RWPE1 (cell line): Measurements from ENCODE around the gene GYG2.

Experiments
- CTCF ChIA-PET: fragments of 350-600 bp; sonication (Branson Sonifier 250); formaldehyde crosslinking; extraction: SDS; loops from one replicate; lab custom pipeline; 2021; lab: Yijun Ruan, JAX
- POLR2A ChIA-PET: fragments of 400-600 bp; formaldehyde crosslinking; extraction: SDS; loops from one replicate; lab custom pipeline; 2020; ENCODE audit warnings: antibody characterized with exemption; ENCODE audit not compliant: low non-redundant PET; lab: Yijun Ruan, JAX
- DNase-seq: peaks from one replicate; pipeline ENCODE4 v3.0.0; 2012; ENCODE audit warnings: low spot score
- H3K27ac ChIP-seq: fragments of 450-650 bp; 2 replicates; pipeline ENCODE4 v1.5.1; 2017
- TF ChIP-seq, protein P1 (sequence below): fragments of 450-650 bp; conservative IDR thresholded peaks from 2 replicates; pipeline ENCODE4 v1.5.1; 2017; ENCODE audit warnings: low read depth, mild to moderate bottlenecking

Gene GYG2

DNA sequence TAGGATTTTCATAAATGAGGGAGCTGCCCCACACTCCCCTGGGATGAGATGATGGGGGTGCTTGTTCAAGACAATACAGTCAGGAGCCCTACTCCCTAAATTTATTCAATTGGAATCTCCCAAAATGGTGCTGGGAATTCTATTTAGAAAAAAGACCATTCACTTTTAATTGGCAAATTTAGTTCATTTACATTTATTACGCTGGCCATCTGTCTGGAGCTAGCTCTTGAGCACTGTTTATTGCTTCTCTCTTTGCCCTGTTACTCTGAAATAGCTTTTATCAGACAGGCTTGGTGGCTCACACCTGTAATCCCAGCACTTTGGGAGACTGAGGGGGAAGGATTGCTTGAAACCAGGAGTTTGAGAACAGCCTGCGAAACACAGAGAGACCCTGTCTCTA lies 102.4 kb downstream of the GYG2 start:
- DNase-seq: no peak
- H3K27ac ChIP-seq: no peak overlapping the region
- POLR2A ChIA-PET: no interaction called here
- TF ChIP-seq, protein P1, sequence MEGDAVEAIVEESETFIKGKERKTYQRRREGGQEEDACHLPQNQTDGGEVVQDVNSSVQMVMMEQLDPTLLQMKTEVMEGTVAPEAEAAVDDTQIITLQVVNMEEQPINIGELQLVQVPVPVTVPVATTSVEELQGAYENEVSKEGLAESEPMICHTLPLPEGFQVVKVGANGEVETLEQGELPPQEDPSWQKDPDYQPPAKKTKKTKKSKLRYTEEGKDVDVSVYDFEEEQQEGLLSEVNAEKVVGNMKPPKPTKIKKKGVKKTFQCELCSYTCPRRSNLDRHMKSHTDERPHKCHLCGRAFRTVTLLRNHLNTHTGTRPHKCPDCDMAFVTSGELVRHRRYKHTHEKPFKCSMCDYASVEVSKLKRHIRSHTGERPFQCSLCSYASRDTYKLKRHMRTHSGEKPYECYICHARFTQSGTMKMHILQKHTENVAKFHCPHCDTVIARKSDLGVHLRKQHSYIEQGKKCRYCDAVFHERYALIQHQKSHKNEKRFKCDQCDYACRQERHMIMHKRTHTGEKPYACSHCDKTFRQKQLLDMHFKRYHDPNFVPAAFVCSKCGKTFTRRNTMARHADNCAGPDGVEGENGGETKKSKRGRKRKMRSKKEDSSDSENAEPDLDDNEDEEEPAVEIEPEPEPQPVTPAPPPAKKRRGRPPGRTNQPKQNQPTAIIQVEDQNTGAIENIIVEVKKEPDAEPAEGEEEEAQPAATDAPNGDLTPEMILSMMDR: no peak
- CTCF ChIA-PET: no interaction called here

DNA sequence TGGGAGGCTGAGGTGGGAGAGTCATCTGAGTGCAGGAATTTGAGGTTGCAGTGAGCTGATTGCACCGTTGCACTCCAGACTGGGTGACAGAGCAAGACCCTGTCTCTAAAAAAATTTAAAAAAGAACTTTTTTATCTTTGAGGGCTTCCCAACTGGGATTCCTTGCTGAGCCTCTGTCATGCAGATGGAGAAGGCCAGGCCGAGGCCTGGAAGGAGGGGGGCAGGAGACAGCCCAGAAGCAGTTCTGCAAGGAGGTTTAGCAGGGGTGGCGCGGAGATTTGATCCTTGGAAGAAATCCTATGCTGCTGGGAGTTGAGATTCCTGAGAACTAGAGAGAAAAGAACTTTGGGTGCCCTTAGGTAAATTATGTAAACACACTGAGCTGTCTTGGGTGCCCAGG lies 102.9 kb downstream of the GYG2 start:
- TF ChIP-seq, protein P1: no peak
- ChIA-PET CTCF (no interaction called here), POLR2A (no interaction called here)
- H3K27ac ChIP-seq: no peak overlapping the region
- no peak for DNase-seq
